Esophagus muscularis mucosa (tissue), 4 donors: Measurements from ENCODE around the gene OBP2A. TPM values are rescaled to one million over a fixed set of nuclear protein-coding genes. Genes with fewer than 3 reads are reported as not detected.

Source experiments
- DNase-seq: peaks from one replicate; pipeline ENCODE4 v3.0.0-alpha.2; 2017; ENCODE audit errors: extremely low spot score
- H3K27ac ChIP-seq, 4 donors: fragments of 200-600 bp; sonication (generic); replicated peaks in 1 of 4; 1 replicate in 3 of 4; 2 replicates in 1 of 4; pipeline ENCODE4 v1.5.1; 2016 to 2019; ENCODE audit warnings: mild to moderate bottlenecking in 1 of 4
- H3K27me3 ChIP-seq, 4 donors: fragments of 200-600 bp; sonication (generic); one replicate each; pipeline versions ENCODE4 v1.5.1 to v1.6.0; 2016 to 2019
- H3K36me3 ChIP-seq, 4 donors: fragments of 200-600 bp; sonication (generic); one replicate each; pipeline ENCODE4 v1.5.1; 2016 to 2019
- H3K4me1 ChIP-seq, 4 donors: fragments of 200-600 bp; sonication (generic); one replicate each; pipeline ENCODE4 v1.5.1; 2016 to 2019
- H3K4me3 ChIP-seq, 4 donors: fragments of 200-600 bp; sonication (generic); 1 replicate in 2 of 4; 2 replicates in 2 of 4; pipeline ENCODE4 v1.5.1; 2016 to 2019; ENCODE audit warnings: mild to moderate bottlenecking in 4 of 4, moderate library complexity in 1 of 4
- H3K9me3 ChIP-seq, 4 donors: fragments of 200-600 bp; sonication (generic); 1 replicate in 3 of 4; 2 replicates in 1 of 4; pipeline ENCODE4 v1.5.1; 2016 to 2019
- EP300 ChIP-seq: sonication (generic); formaldehyde crosslinking; IDR thresholded peaks from one replicate; pipeline ENCODE4 v1.6.1; 2017; ENCODE audit warnings: antibody characterized with exemption
- POLR2A ChIP-seq: fragments of 450-650 bp; IDR thresholded peaks from one replicate; pipeline ENCODE4 v1.6.1; 2017; ENCODE audit warnings: antibody characterized with exemption, moderate library complexity, mild to moderate bottlenecking, low read depth
- POLR2AphosphoS5 ChIP-seq, 2 donors: sonication (generic); formaldehyde crosslinking; IDR thresholded peaks; one replicate each; pipeline ENCODE4 v1.6.1; 2017; ENCODE audit warnings: antibody characterized with exemption in 2 of 2
- WGBS: methylation state at CpG from one replicate; pipeline ENCODE4 v1.1.5; 2018; 5-methylcytosine and 5-hydroxymethylcytosine counted together
- intact Hi-C: fragments of 100-400 bp; cut with DNase I; formaldehyde crosslinking; loops from one replicate; pipeline ENCODE4 v1.15.1; 2023
- total RNA-seq, 4 donors: library from RNA; depleted of rRNA; stranded (reverse); fragments of >200 nt; gene quantifications; one replicate each; pipeline versions ENCODE4 v1.1.0 to v1.2.1, GENCODE V29; 2016
- TF ChIP-seq, protein P1 (sequence below), 3 experiments: fragments of 200-600 bp in 2 of 3; fragments of 450-650 bp in 1 of 3; sonication (generic) in 2 of 3; IDR thresholded peaks; one replicate each; pipeline ENCODE4 v1.5.1; 2017 to 2019; ENCODE audit warnings: antibody characterized with exemption in 3 of 3, mild to moderate bottlenecking in 2 of 3, moderate library complexity in 1 of 3

Gene OBP2A
- total RNA-seq, 4 donors from 2014 or later: not detected

DNA sequence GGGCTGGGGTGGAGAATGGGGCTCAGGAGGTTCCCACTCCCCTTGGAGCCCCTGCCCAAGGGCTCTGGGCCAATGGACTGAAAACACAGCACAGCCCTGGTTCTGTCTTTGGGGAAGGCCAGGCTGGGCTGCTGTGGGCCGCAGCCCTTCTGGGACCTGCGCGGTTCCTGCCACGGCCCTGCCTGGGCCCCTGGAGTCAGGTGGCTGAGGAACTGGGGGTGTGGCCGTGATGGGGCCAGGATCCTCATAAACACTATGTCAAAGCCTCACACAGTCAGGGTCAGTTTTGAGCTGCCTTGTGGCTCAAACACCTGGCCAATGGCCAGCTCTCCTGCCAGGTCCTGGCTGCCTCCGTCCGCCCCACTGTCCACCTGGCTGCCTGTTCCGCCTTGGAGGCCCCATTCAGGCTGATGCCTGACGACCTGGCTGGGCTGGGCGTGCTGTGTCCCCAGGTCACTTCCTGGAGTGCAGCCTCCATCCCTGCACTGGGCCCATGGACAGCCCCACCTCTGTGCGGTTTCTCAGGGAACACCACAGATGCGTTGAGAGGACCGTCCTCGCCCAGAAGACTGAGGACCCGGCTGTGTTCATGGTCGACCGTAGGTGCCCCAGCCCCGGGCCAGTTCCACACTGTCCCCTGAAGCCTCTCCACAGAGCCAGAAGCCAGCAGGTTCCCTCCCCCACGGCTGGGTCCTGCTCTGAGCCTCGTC, 43.1 kb downstream of the OBP2A start:
- Histone ChIP-seq H3K4me1 (no peaks in the 10 kb centered on the region), H3K27me3 (peaks cover 0 to 71% (median 3%) of the 10 kb centered on the region in 4 donors), H3K27ac (no peak overlapping the region), H3K36me3 (no peaks in the 10 kb centered on the region), H3K9me3 (peaks cover 0 to 3% (median under 1%) of the 10 kb centered on the region in 4 donors), H3K4me3 (no peak overlapping the region)
- 86% methylated on average over 8 of the region's 20 CpGs for WGBS
- no peak for DNase-seq
- intact Hi-C loops: no loop called here
- TF ChIP-seq, protein P1, sequence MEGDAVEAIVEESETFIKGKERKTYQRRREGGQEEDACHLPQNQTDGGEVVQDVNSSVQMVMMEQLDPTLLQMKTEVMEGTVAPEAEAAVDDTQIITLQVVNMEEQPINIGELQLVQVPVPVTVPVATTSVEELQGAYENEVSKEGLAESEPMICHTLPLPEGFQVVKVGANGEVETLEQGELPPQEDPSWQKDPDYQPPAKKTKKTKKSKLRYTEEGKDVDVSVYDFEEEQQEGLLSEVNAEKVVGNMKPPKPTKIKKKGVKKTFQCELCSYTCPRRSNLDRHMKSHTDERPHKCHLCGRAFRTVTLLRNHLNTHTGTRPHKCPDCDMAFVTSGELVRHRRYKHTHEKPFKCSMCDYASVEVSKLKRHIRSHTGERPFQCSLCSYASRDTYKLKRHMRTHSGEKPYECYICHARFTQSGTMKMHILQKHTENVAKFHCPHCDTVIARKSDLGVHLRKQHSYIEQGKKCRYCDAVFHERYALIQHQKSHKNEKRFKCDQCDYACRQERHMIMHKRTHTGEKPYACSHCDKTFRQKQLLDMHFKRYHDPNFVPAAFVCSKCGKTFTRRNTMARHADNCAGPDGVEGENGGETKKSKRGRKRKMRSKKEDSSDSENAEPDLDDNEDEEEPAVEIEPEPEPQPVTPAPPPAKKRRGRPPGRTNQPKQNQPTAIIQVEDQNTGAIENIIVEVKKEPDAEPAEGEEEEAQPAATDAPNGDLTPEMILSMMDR (IDR thresholded peaks at IDR 0.05): no peak
- TF ChIP-seq POLR2AphosphoS5 (IDR thresholded peaks at IDR 0.05): no peak
- TF ChIP-seq EP300: no peak
- no peak for TF ChIP-seq POLR2A

DNA sequence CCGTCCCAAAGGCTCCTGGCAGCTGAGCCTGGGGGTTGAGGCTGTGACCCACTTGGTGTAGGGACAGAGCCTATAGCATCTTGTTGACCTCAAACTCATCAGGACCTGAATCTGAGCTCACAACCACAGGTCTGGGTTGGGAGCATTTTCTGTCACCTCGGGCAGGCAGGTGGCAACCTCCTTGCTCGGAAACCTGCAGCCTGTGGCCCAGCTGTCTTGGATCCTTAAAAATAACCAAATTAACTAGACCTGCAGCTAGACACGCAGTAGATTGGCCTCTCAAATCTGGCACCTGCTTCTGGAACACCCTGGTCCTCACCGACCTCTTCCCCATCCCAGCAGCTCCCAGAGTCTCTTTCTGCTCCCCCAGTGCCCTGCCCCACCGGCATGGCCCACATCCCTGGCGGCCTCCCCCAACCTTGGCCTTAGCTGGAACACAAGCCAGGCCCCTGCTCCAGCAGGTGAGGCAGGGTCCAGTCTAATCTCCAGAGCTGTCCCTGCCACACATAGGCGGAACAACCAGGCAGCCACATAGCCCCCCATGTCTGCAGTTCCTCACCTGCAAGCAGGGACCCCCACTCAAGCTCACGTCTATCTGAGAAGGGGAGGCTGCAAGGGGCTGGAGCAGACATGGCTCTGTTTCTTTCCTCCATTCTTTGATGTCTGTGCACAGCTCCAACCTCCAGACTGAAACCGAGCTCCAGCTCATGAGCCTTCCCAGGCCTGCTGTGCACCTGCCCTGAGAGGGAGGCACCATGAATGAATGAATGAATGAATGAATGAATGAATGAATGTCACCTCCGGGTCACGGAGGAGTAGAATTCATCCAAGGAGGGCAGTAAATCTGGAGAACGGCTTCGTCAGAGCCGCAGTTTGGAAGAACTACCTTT, 43.9 kb downstream of the OBP2A start:
- intact Hi-C loops: no loop called here
- TF ChIP-seq POLR2A: no peak
- TF ChIP-seq EP300: no peak
- no peak for TF ChIP-seq POLR2AphosphoS5 (IDR thresholded peaks at IDR 0.05)
- TF ChIP-seq, protein P1 (IDR thresholded peaks at IDR 0.05): no peak
- no peak overlapping the region for H3K27ac ChIP-seq
- no peak for DNase-seq
- 75% methylated on average over 14 of the region's 15 CpGs for WGBS
- H3K4me1 ChIP-seq: no peaks in the 10 kb centered on the region
- H3K27me3 ChIP-seq: peaks cover 0 to 63% (median 3%) of the 10 kb centered on the region in 4 donors
- H3K9me3 ChIP-seq: peaks cover 0 to 10% (median 7%) of the 10 kb centered on the region in 4 donors
- no peaks in the 10 kb centered on the region for H3K36me3 ChIP-seq
- no peak overlapping the region for H3K4me3 ChIP-seq

DNA sequence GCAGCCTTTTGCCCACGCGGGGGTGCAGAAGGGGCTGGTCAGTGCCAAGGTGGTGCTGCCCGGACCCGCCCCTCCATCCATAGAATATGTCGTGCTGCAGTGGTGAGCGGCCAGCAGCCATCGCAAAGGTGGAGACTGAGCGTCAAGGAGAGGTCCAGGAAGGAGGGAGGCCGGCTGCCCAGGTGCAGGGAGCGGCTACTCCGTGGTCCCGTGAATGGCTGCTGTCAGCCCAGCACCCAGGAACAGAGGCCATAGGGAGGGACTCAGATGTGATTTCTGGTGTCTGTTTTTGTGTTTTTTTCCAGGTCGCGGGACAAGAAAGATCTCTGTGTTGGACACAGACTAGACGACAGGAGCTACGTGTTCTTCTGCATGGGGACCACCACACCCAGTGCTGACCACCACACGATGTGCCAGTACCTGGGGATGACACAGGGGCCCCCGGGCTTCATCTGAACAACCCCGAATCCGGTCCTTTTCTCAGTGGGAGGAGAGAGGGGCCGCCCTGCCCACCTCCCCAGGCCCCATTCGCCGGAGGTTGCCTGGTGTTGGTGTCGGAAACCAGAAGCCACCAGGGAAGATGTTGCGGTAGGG, 44.7 kb downstream of the OBP2A start:
- no peak overlapping the region for H3K4me3 ChIP-seq
- no peak for TF ChIP-seq POLR2A
- no peak for TF ChIP-seq EP300
- intact Hi-C loops: no loop called here
- 88% methylated on average over 13 of the region's 25 CpGs for whole genome bisulfite sequencing
- H3K9me3 ChIP-seq: peaks cover 0 to 14% (median 12%) of the 10 kb centered on the region in 4 donors
- no peaks in the 10 kb centered on the region for H3K4me1 ChIP-seq
- DNase-seq: no peak
- H3K27me3 ChIP-seq: peaks cover 0 to 55% (median 3%) of the 10 kb centered on the region in 4 donors
- no peaks in the 10 kb centered on the region for H3K36me3 ChIP-seq
- H3K27ac ChIP-seq: no peak overlapping the region

DNA sequence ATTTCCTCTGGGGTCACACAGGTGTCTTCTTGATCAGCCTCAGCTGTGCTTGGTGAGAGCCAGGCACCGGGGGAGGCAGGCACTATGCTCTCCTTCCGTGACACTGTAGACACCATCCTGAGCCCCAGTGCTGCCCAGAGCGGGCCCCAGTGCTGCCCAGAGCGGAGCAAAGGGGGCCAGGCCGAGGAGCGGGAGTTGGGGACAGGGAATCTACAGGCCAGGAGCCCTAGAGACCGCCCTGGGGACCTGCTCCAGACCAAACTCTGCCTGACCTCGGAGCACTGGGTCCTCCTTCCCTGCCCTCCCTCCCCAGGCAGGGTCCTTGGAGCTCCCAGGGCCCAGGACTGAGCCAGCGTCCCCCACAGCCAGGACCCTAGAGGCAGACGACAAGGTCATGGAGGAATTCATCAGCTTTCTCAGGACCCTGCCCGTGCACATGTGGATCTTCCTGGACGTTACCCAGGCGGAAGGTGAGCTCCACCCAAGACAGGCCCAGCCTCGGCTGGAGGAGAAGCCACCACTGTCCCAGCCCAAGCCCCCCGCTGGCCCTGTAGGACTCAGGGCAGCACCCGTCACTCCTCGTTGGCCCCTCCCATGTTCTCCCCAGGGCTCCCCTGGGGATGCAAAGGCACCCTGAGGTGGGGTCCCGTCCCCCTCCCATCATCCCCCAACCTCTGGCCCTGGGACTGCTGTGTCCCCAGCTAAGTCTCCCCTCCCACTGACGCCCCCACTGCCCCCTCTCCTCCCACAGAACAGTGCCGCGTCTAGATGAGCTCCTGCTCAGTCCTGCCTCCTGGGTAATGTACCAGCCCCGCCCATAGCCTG, 45.8 kb downstream of the OBP2A start:
- Histone ChIP-seq H3K27me3 (peaks cover 0 to 54% (median 3%) of the 10 kb centered on the region in 4 donors), H3K9me3 (peaks cover 0 to 20% (median 12%) of the 10 kb centered on the region in 4 donors), H3K4me3 (no peak overlapping the region), H3K4me1 (no peaks in the 10 kb centered on the region), H3K36me3 (no peaks in the 10 kb centered on the region), H3K27ac (no peak overlapping the region)
- 73% methylated on average over 20 of the region's 22 CpGs for WGBS
- no peak for TF ChIP-seq POLR2AphosphoS5 (IDR thresholded peaks at IDR 0.05)
- TF ChIP-seq EP300: no peak
- TF ChIP-seq POLR2A: no peak
- TF ChIP-seq, protein P1 (IDR thresholded peaks at IDR 0.05): no peak
- no peak for DNase-seq
- intact Hi-C loops: no loop called here
